AG10803 (cell line): ENCODE measurements around the gene EDNRB.

Source experiments
- DNase-seq: peaks from one replicate; pipeline ENCODE4 v3.0.0; 2010; ENCODE audit warnings: low read depth
- H3K4me3 ChIP-seq: 2 replicates; pipeline ENCODE4 v1.5.1; 2011; ENCODE audit warnings: mild to moderate bottlenecking, low read length, control low read depth
- TF ChIP-seq, protein P1 (sequence below): conservative IDR thresholded peaks from 2 replicates; pipeline ENCODE4 v1.5.1; 2011; ENCODE audit warnings: mild to moderate bottlenecking, low read length, control low read depth, inconsistent platforms

The EDNRB gene

DNA sequence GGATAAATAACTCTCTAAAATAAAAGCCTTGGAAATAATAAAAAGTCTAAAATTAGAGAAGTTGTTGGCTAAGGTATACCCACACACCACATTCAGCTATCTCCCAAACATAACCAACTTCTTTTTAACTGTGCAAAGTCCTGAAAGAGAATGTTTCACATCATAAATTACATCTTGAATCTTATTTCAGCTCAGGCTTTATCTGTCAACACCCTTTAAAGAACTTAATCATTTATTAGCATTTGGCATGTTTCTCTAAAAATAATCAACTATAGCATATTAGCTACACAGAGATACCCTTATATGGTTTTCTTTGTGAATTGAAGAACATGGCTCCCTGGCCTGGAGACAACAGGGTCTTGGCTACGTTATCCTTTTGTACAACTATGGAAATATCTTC, 6.9 kb downstream of the EDNRB start:
- TF ChIP-seq, protein P1, sequence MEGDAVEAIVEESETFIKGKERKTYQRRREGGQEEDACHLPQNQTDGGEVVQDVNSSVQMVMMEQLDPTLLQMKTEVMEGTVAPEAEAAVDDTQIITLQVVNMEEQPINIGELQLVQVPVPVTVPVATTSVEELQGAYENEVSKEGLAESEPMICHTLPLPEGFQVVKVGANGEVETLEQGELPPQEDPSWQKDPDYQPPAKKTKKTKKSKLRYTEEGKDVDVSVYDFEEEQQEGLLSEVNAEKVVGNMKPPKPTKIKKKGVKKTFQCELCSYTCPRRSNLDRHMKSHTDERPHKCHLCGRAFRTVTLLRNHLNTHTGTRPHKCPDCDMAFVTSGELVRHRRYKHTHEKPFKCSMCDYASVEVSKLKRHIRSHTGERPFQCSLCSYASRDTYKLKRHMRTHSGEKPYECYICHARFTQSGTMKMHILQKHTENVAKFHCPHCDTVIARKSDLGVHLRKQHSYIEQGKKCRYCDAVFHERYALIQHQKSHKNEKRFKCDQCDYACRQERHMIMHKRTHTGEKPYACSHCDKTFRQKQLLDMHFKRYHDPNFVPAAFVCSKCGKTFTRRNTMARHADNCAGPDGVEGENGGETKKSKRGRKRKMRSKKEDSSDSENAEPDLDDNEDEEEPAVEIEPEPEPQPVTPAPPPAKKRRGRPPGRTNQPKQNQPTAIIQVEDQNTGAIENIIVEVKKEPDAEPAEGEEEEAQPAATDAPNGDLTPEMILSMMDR: no peak
- DNase-seq: no peak
- H3K4me3 ChIP-seq: no peak overlapping the region

GRCh38 chr13:77909827-77910226, 8.8 kb downstream of the EDNRB start:
- DNase-seq: no peak
- no peak overlapping the region for H3K4me3 ChIP-seq
- TF ChIP-seq, protein P1: no peak

GRCh38 chr13:77908531-77908930, 10.1 kb downstream of the EDNRB start:
- TF ChIP-seq, protein P1: no peak
- no peak for DNase-seq
- no peak overlapping the region for H3K4me3 ChIP-seq

GRCh38 chr13:77907666-77908341, 10.8 kb downstream of the EDNRB start:
- no peak overlapping the region for H3K4me3 ChIP-seq
- TF ChIP-seq, protein P1: no peak
- no peak for DNase-seq

DNA sequence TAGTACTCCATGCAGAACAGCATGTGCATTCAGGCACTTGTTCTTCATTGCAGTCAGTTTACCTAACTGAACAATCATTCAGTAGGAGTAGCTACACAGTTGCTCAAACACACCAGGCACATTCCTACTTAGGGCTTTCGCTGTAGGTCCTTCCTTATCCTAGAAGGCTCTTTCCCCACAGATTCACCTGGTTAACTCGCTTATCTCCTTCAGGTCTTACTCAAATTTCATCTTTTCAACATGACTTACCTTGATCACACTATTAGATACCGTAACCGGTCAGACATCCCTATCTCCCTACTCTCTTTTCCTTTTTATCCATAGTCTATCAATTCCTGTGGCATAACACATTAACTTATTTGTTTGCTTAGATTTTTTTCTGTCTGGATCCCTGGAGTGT, 14.6 kb downstream of the EDNRB start:
- DNase-seq: no peak
- TF ChIP-seq, protein P1: no peak
- H3K4me3 ChIP-seq: no peak overlapping the region

GRCh38 chr13:77903435-77903834, 15.2 kb downstream of the EDNRB start:
- TF ChIP-seq, protein P1: no peak
- H3K4me3 ChIP-seq: no peak overlapping the region
- DNase-seq: no peak

DNA sequence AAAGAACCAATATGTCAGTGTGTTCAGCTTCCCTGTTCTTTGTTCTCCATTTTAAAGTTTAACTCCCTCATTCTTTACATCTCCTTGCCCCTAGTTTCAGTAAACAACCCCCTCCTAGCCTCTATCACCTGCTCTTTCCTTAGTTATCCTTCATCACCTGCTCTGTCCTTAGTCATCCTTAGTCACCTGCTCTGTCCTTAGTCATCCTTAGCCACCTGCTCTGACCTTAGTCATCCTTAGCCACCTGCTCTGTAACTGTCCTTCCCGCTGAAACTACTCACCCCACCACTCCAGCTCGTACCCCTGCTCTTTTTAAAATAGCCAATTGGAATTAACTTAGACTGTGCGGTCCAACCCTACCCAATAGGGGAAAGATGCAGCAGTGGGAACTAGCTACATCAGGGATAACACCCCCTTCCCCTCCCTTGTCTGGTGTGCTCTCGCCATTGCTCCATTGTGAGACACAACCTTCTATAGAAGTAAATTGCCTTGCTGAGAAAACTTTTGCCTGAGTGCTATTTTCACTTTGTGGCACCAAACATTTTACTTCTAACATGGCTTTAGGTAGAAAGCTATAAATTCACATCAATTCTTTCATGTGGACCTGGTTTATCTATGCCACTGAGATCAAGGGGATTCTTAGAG, 16.2 kb downstream of the EDNRB start:
- H3K4me3 ChIP-seq: no peak overlapping the region
- TF ChIP-seq, protein P1: no peak
- DNase-seq: no peak
